Kidney (tissue), 14 donors: ENCODE data around the gene NRCAM. TPM values are rescaled to one million over a fixed set of nuclear protein-coding genes. Genes with fewer than 3 reads are reported as not detected.

Source experiments
- DNase-seq, 5 donors: peaks; one replicate each; pipeline ENCODE4 v3.0.0-alpha.2; 2013 to 2020
- FAIRE-seq: peaks from 2 replicates; lab custom pipeline; 2012; peaks lifted over from hg19 to GRCh38; lab: Jason Lieb, UNC
- H3K27ac ChIP-seq, 2 donors: one replicate each; pipeline ENCODE4 v1.7.0; 2013; ENCODE audit warnings: low read depth in 2 of 2, low read length in 2 of 2, inconsistent platforms in 1 of 2
- H3K27me3 ChIP-seq: one replicate; pipeline ENCODE4 v1.7.1; 2013; ENCODE audit warnings: low read length, inconsistent platforms; ENCODE audit not compliant: control insufficient read depth, insufficient read depth
- H3K36me3 ChIP-seq, 3 donors: one replicate each; pipeline versions ENCODE4 v1.7.0 to v1.7.1; 2013; ENCODE audit warnings: low read length in 3 of 3, control low read depth in 1 of 3, inconsistent platforms in 1 of 3; ENCODE audit not compliant: insufficient read depth in 3 of 3, control insufficient read depth in 2 of 3
- H3K4me1 ChIP-seq, 3 donors: one replicate each; pipeline versions ENCODE4 v1.7.0 to v1.7.1; 2013; ENCODE audit warnings: low read length in 3 of 3, inconsistent platforms in 1 of 3, low read depth in 1 of 3; ENCODE audit not compliant: control insufficient read depth in 2 of 3, insufficient read depth in 2 of 3
- H3K4me3 ChIP-seq, 3 donors: one replicate each; pipeline versions ENCODE4 v1.7.0 to v1.8.1; 2013; ENCODE audit warnings: low read length in 3 of 3, control low read depth in 1 of 3, inconsistent platforms in 1 of 3
- H3K9ac ChIP-seq, 3 donors: one replicate each; pipeline versions ENCODE4 v1.7.0 to v1.7.1; 2013; ENCODE audit warnings: low read length in 3 of 3, control low read depth in 1 of 3, inconsistent platforms in 1 of 3
- H3K9me3 ChIP-seq, 3 donors: one replicate each; pipeline versions ENCODE4 v1.7.0 to v1.7.1; 2013; ENCODE audit warnings: low read length in 3 of 3, control low read depth in 1 of 3, inconsistent platforms in 1 of 3; ENCODE audit not compliant: control insufficient read depth in 2 of 3, insufficient read depth in 1 of 3
- intact Hi-C: fragments of 100-400 bp; cut with DNase I; formaldehyde crosslinking; loops from one replicate; pipeline ENCODE4 v1.11.1; 2022
- polyA plus RNA-seq: library from polyadenylated mRNA; stranded (reverse); fragments of 350-450 nt; fragmentation: Illumina TruSeq; extraction: RNeasy Lipid Tissue Mini Kit (QIAGEN cat#74804); gene quantifications from one replicate; pipeline ENCODE4 v1.2.3, GENCODE V29; 2014; ENCODE audit warnings: low read depth, low replicate concordance; ENCODE audit not compliant: insufficient read depth
- total RNA-seq: library from RNA; stranded (reverse); fragmentation: NEBNext Ultra II Directional; extraction: Animal tissue kit (Norgen Biotek cat#: 25700); gene quantifications from one replicate; pipeline ENCODE4 v1.2.1, GENCODE V29; 2021
- TF ChIP-seq, protein P1 (sequence below): IDR thresholded peaks from 3 replicates; pipeline ENCODE4 v1.5.1; 2012; ENCODE audit warnings: mild to moderate bottlenecking, moderate library complexity, borderline replicate concordance; ENCODE audit not compliant: insufficient read depth; ENCODE audit errors: extremely low read depth
- donor health status: control.
- donor health status: control.
- donor health status: control.
- donor health status: control.
- donor health status: control.
- donor health status: DM: yes; HTN: yes; CAD: no.
- donor health status: Normal renal cell carcinoma (clear cell type).

The NRCAM gene
- total and polyA plus RNA-seq, 2 donors from 2014 or later: 16.8 to 20.6 TPM

DNA sequence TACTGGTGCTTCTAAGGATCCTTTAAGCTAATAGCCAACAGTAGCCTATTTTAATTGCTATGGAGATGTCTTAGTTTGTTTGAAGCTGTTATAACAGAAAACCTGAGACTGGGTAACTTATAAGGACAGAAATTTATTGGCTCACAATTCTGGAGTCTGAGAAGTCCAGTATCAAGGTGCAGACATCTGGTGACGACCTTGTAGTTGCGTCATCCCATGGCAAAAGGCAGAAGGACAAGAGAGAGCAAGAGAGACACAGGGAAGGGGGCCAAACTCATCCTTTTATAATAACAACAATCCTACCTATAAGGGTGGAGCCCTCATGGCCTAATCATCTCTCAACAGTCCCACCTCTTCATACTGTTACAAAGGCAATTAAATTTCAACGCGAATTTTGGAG is 39.1 kb downstream of the NRCAM start:
- no peak overlapping the region for H3K4me3 ChIP-seq
- H3K36me3 ChIP-seq: no peaks in the 10 kb centered on the region
- H3K27ac ChIP-seq: no peak overlapping the region
- intact Hi-C loops: no loop called here
- no peaks in the 10 kb centered on the region for H3K27me3 ChIP-seq
- H3K9ac ChIP-seq: no peak overlapping the region
- TF ChIP-seq, protein P1, sequence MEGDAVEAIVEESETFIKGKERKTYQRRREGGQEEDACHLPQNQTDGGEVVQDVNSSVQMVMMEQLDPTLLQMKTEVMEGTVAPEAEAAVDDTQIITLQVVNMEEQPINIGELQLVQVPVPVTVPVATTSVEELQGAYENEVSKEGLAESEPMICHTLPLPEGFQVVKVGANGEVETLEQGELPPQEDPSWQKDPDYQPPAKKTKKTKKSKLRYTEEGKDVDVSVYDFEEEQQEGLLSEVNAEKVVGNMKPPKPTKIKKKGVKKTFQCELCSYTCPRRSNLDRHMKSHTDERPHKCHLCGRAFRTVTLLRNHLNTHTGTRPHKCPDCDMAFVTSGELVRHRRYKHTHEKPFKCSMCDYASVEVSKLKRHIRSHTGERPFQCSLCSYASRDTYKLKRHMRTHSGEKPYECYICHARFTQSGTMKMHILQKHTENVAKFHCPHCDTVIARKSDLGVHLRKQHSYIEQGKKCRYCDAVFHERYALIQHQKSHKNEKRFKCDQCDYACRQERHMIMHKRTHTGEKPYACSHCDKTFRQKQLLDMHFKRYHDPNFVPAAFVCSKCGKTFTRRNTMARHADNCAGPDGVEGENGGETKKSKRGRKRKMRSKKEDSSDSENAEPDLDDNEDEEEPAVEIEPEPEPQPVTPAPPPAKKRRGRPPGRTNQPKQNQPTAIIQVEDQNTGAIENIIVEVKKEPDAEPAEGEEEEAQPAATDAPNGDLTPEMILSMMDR: no peak
- H3K4me1 ChIP-seq: no peaks in the 10 kb centered on the region
- DNase-seq (no peak), FAIRE-seq (no peak)
- no peaks in the 10 kb centered on the region for H3K9me3 ChIP-seq

DNA sequence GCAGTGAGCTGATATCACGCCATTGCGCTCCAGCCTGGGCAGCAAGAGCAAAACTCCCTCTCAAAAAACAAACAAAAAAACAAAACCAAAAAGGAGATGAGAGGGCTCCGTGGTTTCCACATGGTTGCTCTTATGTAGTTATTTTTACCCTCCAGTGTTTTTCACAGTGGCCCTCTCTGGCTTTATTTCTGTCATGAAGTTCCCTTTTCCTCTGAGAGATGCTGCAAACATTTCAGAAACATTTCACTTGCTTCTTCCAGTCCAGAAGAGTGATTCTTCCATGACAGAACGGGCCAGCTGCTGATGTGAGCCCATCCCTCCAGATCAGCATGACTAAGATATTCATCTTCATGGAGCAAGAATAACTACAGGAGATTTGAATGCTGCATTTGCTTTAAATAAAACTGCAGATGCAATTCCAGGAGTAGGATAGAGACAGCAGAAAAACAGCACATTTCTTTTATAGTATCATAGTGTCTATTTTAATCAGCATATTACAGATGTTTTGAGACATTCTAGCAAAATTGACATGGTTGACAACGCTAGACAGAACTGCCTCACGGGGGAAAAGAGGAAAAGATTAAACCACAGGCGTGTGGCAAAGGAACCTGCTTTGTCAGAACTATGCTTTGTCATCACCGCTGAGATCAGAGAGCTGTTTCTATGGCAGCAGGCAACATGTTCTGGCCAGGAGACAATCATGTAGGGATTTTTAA is 40.3 kb downstream of the NRCAM start:
- Histone ChIP-seq H3K4me1 (no peaks in the 10 kb centered on the region), H3K27me3 (no peaks in the 10 kb centered on the region), H3K9ac (no peak overlapping the region), H3K36me3 (no peaks in the 10 kb centered on the region), H3K9me3 (no peaks in the 10 kb centered on the region), H3K4me3 (no peak overlapping the region), H3K27ac (no peak overlapping the region)
- intact Hi-C loops: no loop called here
- no peak for FAIRE-seq
- TF ChIP-seq, protein P1: no peak
- no peak for DNase-seq

DNA sequence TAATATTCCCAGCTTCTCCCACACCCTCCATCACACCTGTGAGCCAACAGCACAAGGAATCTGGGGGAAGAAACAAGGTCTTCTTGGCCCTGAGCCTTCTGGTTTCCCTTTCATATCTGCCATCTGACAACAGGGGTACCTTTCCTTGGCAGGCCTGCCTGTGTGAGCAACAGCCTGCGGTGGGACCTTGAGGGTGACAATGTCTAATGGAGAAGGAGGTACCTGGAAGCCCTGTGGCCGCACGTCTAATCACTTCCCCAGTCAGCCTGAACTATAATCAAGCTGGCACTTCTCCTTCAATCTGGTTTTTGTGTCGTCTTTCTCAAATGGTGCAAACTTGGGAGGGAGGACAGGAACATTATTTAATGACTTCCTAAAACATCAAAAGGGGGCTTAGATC is 41.2 kb downstream of the NRCAM start:
- TF ChIP-seq, protein P1: no peak
- FAIRE-seq (no peak), DNase-seq (no peak)
- Histone ChIP-seq H3K27me3 (no peaks in the 10 kb centered on the region), H3K9me3 (no peaks in the 10 kb centered on the region), H3K4me3 (no peak overlapping the region), H3K36me3 (no peaks in the 10 kb centered on the region), H3K9ac (no peak overlapping the region), H3K4me1 (no peaks in the 10 kb centered on the region), H3K27ac (no peak overlapping the region)
- intact Hi-C loops: no loop called here
